ENCODE measurements around the gene CACNB2. TPM values are rescaled to one million over a fixed set of nuclear protein-coding genes. Genes with fewer than 3 reads are reported as not detected.

CACNB2 gene
- total and polyA plus RNA-seq, 2 donors (not counting 3 experiments of a cell fraction or from before 2014, with no cell fraction given): not detected

DNA sequence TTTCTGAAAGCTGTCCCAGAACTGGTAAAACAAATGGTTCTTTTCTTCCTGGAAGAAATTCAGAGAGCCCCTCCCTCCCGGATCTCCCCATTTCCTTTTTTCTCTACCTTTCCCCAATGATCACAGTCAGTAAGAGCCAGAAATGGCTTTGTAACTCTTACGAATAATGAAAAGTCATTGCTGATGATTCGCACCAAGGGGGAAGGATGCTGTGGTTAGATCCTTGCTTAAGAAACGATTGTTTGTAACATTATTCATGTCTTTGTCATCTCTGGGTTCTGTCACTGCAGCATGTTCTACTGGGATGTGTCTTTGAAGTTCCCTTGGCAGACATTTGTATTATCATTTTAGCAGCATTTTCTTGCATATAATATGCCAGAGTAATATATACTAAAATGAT, 138.9 kb downstream of the CACNB2 start:
- DNase-seq (ENCODE audit: low read depth, low spot score) (no peak), FAIRE-seq (no peak)
- Histone ChIP-seq H3K9ac (replicated peaks; ENCODE audit: extremely low read depth, insufficient read depth, low read length) (no peak overlapping the region), H3K27ac (ENCODE audit: insufficient read depth, low read depth, low read length) (no peak overlapping the region), H3K9me1 (replicated peaks; ENCODE audit: control insufficient read depth, extremely low read depth, insufficient read depth, low read length) (no peaks in the 10 kb centered on the region), H4K20me1 (replicated peaks; ENCODE audit: control insufficient read depth, extremely low read depth, insufficient read depth, low read length) (no peaks in the 10 kb centered on the region), H3K4me2 (ENCODE audit: insufficient read depth, low read length) (no peak overlapping the region), H2AFZ (ENCODE audit: low read depth, low read length) (no peak overlapping the region), H3K79me2 (ENCODE audit: control insufficient read depth, insufficient read depth, low read length) (no peaks in the 10 kb centered on the region), H3K27me3 (ENCODE audit: control insufficient read depth in 2 of 2, insufficient read depth in 2 of 2, low read length in 2 of 2) (no peaks in the 10 kb centered on the region), H3K4me1 (ENCODE audit: control insufficient read depth, extremely low read depth, insufficient read depth, low read length) (no peaks in the 10 kb centered on the region), H3K9me3 (replicated peaks; ENCODE audit: control insufficient read depth, insufficient read depth, low read length) (no peaks in the 10 kb centered on the region), H3K36me3 (ENCODE audit: control insufficient read depth in 2 of 2, extremely low read depth in 1 of 2, insufficient read depth in 2 of 2, low read length in 2 of 2) (no peaks in the 10 kb centered on the region), H3K4me3 (replicated peaks in 1 of 3; ENCODE audit: insufficient read depth in 1 of 3, low read depth in 1 of 3, low read length in 3 of 3) (no peak overlapping the region)
- no TSS peak for BruUV-seq (replicated peaks)
- CTCF ChIA-PET: no interaction called here
- POLR2A ChIA-PET: no interaction called here
- intact Hi-C loops (cut with micrococcal nuclease): no loop called here
- no peak for TF ChIP-seq GATA2 (IDR thresholded peaks at IDR 0.05; ENCODE audit: insufficient read depth, insufficient read length, low read depth, low read length)
- TF ChIP-seq MYC (IDR thresholded peaks at IDR 0.05; ENCODE audit: low read depth, low read length): no peak
- no peak for TF ChIP-seq POLR2AphosphoS5 (IDR thresholded peaks at IDR 0.05; ENCODE audit: insufficient read depth, low read depth, low read length)
- no peak for TF ChIP-seq EZH2 (IDR thresholded peaks at IDR 0.05; ENCODE audit: borderline replicate concordance, low read depth, low read length, severe bottlenecking)
- no peak for TF ChIP-seq JUN (IDR thresholded peaks at IDR 0.05; ENCODE audit: borderline replicate concordance, insufficient read depth, insufficient read length, low read depth)
- TF ChIP-seq, protein P1, sequence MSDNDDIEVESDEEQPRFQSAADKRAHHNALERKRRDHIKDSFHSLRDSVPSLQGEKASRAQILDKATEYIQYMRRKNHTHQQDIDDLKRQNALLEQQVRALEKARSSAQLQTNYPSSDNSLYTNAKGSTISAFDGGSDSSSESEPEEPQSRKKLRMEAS (IDR thresholded peaks at IDR 0.05; ENCODE audit: insufficient read depth, insufficient read length): no peak
- TF ChIP-seq, protein P2, sequence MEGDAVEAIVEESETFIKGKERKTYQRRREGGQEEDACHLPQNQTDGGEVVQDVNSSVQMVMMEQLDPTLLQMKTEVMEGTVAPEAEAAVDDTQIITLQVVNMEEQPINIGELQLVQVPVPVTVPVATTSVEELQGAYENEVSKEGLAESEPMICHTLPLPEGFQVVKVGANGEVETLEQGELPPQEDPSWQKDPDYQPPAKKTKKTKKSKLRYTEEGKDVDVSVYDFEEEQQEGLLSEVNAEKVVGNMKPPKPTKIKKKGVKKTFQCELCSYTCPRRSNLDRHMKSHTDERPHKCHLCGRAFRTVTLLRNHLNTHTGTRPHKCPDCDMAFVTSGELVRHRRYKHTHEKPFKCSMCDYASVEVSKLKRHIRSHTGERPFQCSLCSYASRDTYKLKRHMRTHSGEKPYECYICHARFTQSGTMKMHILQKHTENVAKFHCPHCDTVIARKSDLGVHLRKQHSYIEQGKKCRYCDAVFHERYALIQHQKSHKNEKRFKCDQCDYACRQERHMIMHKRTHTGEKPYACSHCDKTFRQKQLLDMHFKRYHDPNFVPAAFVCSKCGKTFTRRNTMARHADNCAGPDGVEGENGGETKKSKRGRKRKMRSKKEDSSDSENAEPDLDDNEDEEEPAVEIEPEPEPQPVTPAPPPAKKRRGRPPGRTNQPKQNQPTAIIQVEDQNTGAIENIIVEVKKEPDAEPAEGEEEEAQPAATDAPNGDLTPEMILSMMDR (IDR thresholded peaks at IDR 0.05; ENCODE audit: extremely low read depth in 1 of 2, insufficient read depth in 1 of 2, low read depth in 1 of 2, low read length in 2 of 2): no peak
- no peak for TF ChIP-seq POLR2A (IDR thresholded peaks at IDR 0.05; ENCODE audit: low read depth, low read length)
- TF ChIP-seq FOS (IDR thresholded peaks at IDR 0.05; ENCODE audit: borderline replicate concordance, insufficient read depth, low read length): no peak
- dilution Hi-C loops (cut with MboI; ENCODE audit: extremely low pct_ligation_motif_present, low sequenced_read_pairs): no loop called here

Measured in endothelial cell of umbilical vein (primary cell).